H1 (cell line): ENCODE measurements around the gene SRRM3. TPM values are rescaled to one million over a fixed set of nuclear protein-coding genes. Genes with fewer than 3 reads are reported as not detected.

ENCODE experiments used
- CTCF ChIA-PET: fragments of 300-600 bp; sonication (Branson Sonifier 250); formaldehyde crosslinking; loops from one replicate; lab custom pipeline; 2021; ENCODE audit not compliant: partially characterized antibody; lab: Charles Lee
- POLR2A ChIA-PET: fragments of 300-600 bp; sonication (Branson Sonifier 250); formaldehyde crosslinking; loops from one replicate; lab custom pipeline; 2021; ENCODE audit warnings: inconsistent platforms; ENCODE audit not compliant: partially characterized antibody; lab: Charles Lee
- DNase-seq, 2 experiments: peaks; one replicate each; pipeline versions ENCODE4 v3.0.0 to v3.0.0-alpha.2; 2010 to 2022; ENCODE audit warnings: low spot score in 2 of 2, low read depth in 1 of 2, mixed read lengths in 1 of 2
- FAIRE-seq: peaks from 2 replicates; lab custom pipeline; 2011; peaks lifted over from hg19 to GRCh38; lab: Jason Lieb, UNC
- H2AFZ ChIP-seq: 2 replicates; pipeline ENCODE4 v1.8.1; 2012; ENCODE audit warnings: low read length, inconsistent platforms
- H2AK5ac ChIP-seq: 2 replicates; pipeline ENCODE4 v1.6.1; 2013; ENCODE audit warnings: low read depth, low read length
- H2BK120ac ChIP-seq: replicated peaks from 2 replicates; pipeline ENCODE3; 2013; ENCODE audit warnings: low read depth, low read length, inconsistent platforms
- H2BK12ac ChIP-seq: 2 replicates; pipeline ENCODE4 v1.6.1; 2013; ENCODE audit warnings: low read depth, low read length
- H2BK15ac ChIP-seq: 2 replicates; pipeline ENCODE4 v1.6.1; 2013; ENCODE audit warnings: low read length
- H2BK20ac ChIP-seq: 2 replicates; pipeline ENCODE4 v1.6.1; 2013; ENCODE audit warnings: low read length
- H2BK5ac ChIP-seq: 2 replicates; pipeline ENCODE4 v1.6.1; 2013; ENCODE audit warnings: low read depth, low read length
- H3K14ac ChIP-seq: 2 replicates; pipeline ENCODE4 v1.6.1; 2013; ENCODE audit warnings: inconsistent platforms; ENCODE audit not compliant: insufficient read length
- H3K18ac ChIP-seq: 2 replicates; pipeline ENCODE4 v1.6.1; 2013; ENCODE audit warnings: low read length; ENCODE audit errors: extremely low read depth
- H3K23ac ChIP-seq: 2 replicates; pipeline ENCODE4 v1.6.1; 2013; ENCODE audit warnings: inconsistent platforms; ENCODE audit not compliant: insufficient read length
- H3K23me2 ChIP-seq: 2 replicates; pipeline ENCODE4 v1.6.1; 2013; ENCODE audit warnings: low read depth, low read length
- H3K27ac ChIP-seq: 2 replicates; pipeline ENCODE4 v1.6.1; 2011; ENCODE audit warnings: low read depth, low read length, inconsistent platforms
- H3K27me3 ChIP-seq, 4 experiments: replicated peaks in 1 of 4; 1 replicate in 1 of 4; 2 replicates in 3 of 4; pipeline versions ENCODE4 v1.6.1 to v1.8.1; 2011 to 2013; ENCODE audit warnings: low read length in 3 of 4, mild to moderate bottlenecking in 3 of 4, inconsistent platforms in 2 of 4, mixed read lengths in 2 of 4, moderate library complexity in 1 of 4; ENCODE audit not compliant: control insufficient read depth in 3 of 4, insufficient read depth in 3 of 4; ENCODE audit errors: extremely low read depth in 1 of 4
- H3K36me3 ChIP-seq, 4 experiments: 2 replicates each; pipeline versions ENCODE4 v1.6.1 to v1.8.1; 2011 to 2013; ENCODE audit warnings: mild to moderate bottlenecking in 4 of 4, low read length in 3 of 4, moderate library complexity in 2 of 4, control low read depth in 1 of 4, inconsistent platforms in 1 of 4; ENCODE audit not compliant: insufficient read depth in 4 of 4, control insufficient read depth in 2 of 4
- H3K4ac ChIP-seq: replicated peaks from 2 replicates; pipeline ENCODE3; 2013; ENCODE audit warnings: low read length, low read depth, mixed read lengths, inconsistent platforms; ENCODE audit not compliant: insufficient read length
- H3K4me1 ChIP-seq, 4 experiments: replicated peaks in 1 of 4; 1 replicate in 1 of 4; 2 replicates in 3 of 4; pipeline versions ENCODE4 v1.6.1 to v1.8.1; 2011 to 2013; ENCODE audit warnings: low read length in 3 of 4, inconsistent platforms in 2 of 4, mixed read lengths in 1 of 4; ENCODE audit not compliant: insufficient read depth in 4 of 4, control insufficient read depth in 3 of 4
- H3K4me2 ChIP-seq, 2 experiments: 2 replicates each; pipeline versions ENCODE4 v1.6.1 to v1.8.1; 2011 to 2013; ENCODE audit warnings: low read depth in 2 of 2, low read length in 2 of 2, control low read depth in 1 of 2, inconsistent platforms in 1 of 2, mild to moderate bottlenecking in 1 of 2; ENCODE audit not compliant: insufficient read depth in 1 of 2
- H3K4me3 ChIP-seq, 4 experiments: fragments of 200-600, 300-600 bp in 1 of 4; sonication (generic), shearing (Covaris generic), sonication (Bioruptor Twin) in 1 of 4; 2 replicates each; pipeline versions ENCODE4 v1.5.1 to v1.8.1; 2011 to 2016; ENCODE audit warnings: low read length in 4 of 4, low read depth in 3 of 4, control low read depth in 2 of 4, inconsistent platforms in 2 of 4, mild to moderate bottlenecking in 2 of 4, mixed read lengths in 1 of 4, moderate library complexity in 1 of 4; ENCODE audit not compliant: insufficient read depth in 2 of 4; ENCODE audit errors: extremely low read depth in 1 of 4
- H3K56ac ChIP-seq: replicated peaks from 2 replicates; pipeline ENCODE3; 2013; ENCODE audit warnings: low read depth, mild to moderate bottlenecking, mixed read lengths, low read length, inconsistent platforms; ENCODE audit not compliant: insufficient read length
- H3K79me1 ChIP-seq: 2 replicates; pipeline ENCODE4 v1.6.1; 2013; ENCODE audit warnings: low read depth, low read length, control low read depth
- H3K79me2 ChIP-seq, 2 experiments: 2 replicates each; pipeline versions ENCODE4 v1.6.1 to v1.8.1; 2012 to 2013; ENCODE audit warnings: low read length in 2 of 2, mild to moderate bottlenecking in 2 of 2, inconsistent platforms in 1 of 2; ENCODE audit not compliant: insufficient read depth in 2 of 2, control insufficient read depth in 1 of 2
- H3K9ac ChIP-seq, 4 experiments: replicated peaks in 1 of 4; 1 replicate in 1 of 4; 2 replicates in 3 of 4; pipeline versions ENCODE4 v1.6.1 to v1.8.1; 2011 to 2013; ENCODE audit warnings: low read depth in 3 of 4, low read length in 3 of 4, control low read depth in 2 of 4, mild to moderate bottlenecking in 2 of 4, moderate library complexity in 2 of 4, inconsistent platforms in 1 of 4; ENCODE audit errors: extremely low read depth in 1 of 4
- H3K9me3 ChIP-seq, 2 experiments: 2 replicates each; pipeline versions ENCODE4 v1.6.1 to v1.8.1; 2012 to 2013; ENCODE audit warnings: mild to moderate bottlenecking in 2 of 2, moderate library complexity in 2 of 2, control low read depth in 1 of 2, inconsistent platforms in 1 of 2, low read depth in 1 of 2, low read length in 1 of 2, mixed read lengths in 1 of 2; ENCODE audit not compliant: insufficient read depth in 2 of 2
- H4K20me1 ChIP-seq, 2 experiments: replicated peaks in 1 of 2; 2 replicates each; pipeline versions ENCODE3 to v1.8.1; 2011 to 2013; ENCODE audit warnings: inconsistent platforms in 2 of 2, low read length in 2 of 2, mild to moderate bottlenecking in 1 of 2; ENCODE audit not compliant: insufficient read depth in 2 of 2, control insufficient read depth in 1 of 2
- H4K5ac ChIP-seq: 2 replicates; pipeline ENCODE4 v1.6.1; 2013; ENCODE audit warnings: low read length, low read depth, mixed read lengths, inconsistent platforms; ENCODE audit not compliant: insufficient read length
- H4K8ac ChIP-seq: 2 replicates; pipeline ENCODE4 v1.8.0; 2013; ENCODE audit warnings: mild to moderate bottlenecking, moderate library complexity, low read length, inconsistent platforms; ENCODE audit not compliant: insufficient read depth; ENCODE audit errors: extremely low read depth
- H4K91ac ChIP-seq: replicated peaks from 2 replicates; pipeline ENCODE3; 2013; ENCODE audit warnings: low read length, mixed read lengths, inconsistent platforms; ENCODE audit not compliant: insufficient read length
- ASH2L ChIP-seq: fragments of 200-600, 300-600 bp; sonication (generic); IDR thresholded peaks from one replicate; pipeline ENCODE4 v1.7.1; 2017; ENCODE audit warnings: low read length
- CHD2 ChIP-seq: IDR thresholded peaks from 2 replicates; pipeline ENCODE4 v1.6.1; 2012; ENCODE audit warnings: low read length, improper control_type of control experiment
- GABPA ChIP-seq: IDR thresholded peaks from 2 replicates; pipeline ENCODE4 v1.6.1; 2011; ENCODE audit warnings: mild to moderate bottlenecking, low read length, moderate library complexity, borderline replicate concordance; ENCODE audit not compliant: insufficient read depth
- PHF8 ChIP-seq: fragments of 200-600 bp; sonication (generic); conservative IDR thresholded peaks from 2 replicates; pipeline ENCODE4 v1.7.1; 2012; ENCODE audit warnings: low read depth, mild to moderate bottlenecking, inconsistent platforms, low read length, moderate library complexity
- SP1 ChIP-seq: IDR thresholded peaks from 2 replicates; pipeline ENCODE4 v1.6.1; 2011; ENCODE audit warnings: low read depth, low read length
- SP2 ChIP-seq: IDR thresholded peaks from 2 replicates; pipeline ENCODE4 v1.6.1; 2012; ENCODE audit warnings: mild to moderate bottlenecking, low read length, inconsistent platforms
- SP4 ChIP-seq: IDR thresholded peaks from 2 replicates; pipeline ENCODE4 v1.6.1; 2012; ENCODE audit warnings: low read length, inconsistent platforms
- SRF ChIP-seq: IDR thresholded peaks from 2 replicates; pipeline ENCODE4 v1.6.1; 2011; ENCODE audit warnings: mild to moderate bottlenecking, low read depth, low read length, moderate library complexity
- TAF1 ChIP-seq: IDR thresholded peaks from 2 replicates; pipeline ENCODE4 v1.6.1; 2011; ENCODE audit warnings: mild to moderate bottlenecking, low read depth, low read length
- WGBS, 2 experiments: shearing (Covaris generic) in 1 of 2; methylation state at CpG; one replicate each; pipeline versions ENCODE4 v1.1.6 to v1.1.7; 2013 to 2015; ENCODE audit warnings: low lambda C conversion rate in 2 of 2, mixed read lengths in 2 of 2, inconsistent platforms in 1 of 2, low coverage in 1 of 2, missing lambda C conversion rate in 1 of 2; ENCODE audit not compliant: insufficient replicate concordance in 2 of 2, insufficient coverage in 1 of 2, insufficient read length in 1 of 2; ENCODE audit errors: extremely low coverage in 1 of 2, missing lambda C conversion rate in 1 of 2; 5-methylcytosine and 5-hydroxymethylcytosine counted together
- polyA plus RNA-seq, 7 experiments: library from polyadenylated mRNA; depleted of rRNA in 3 of 7; stranded (reverse) in 5 of 7; unstranded in 2 of 7; fragments of >200 nt in 5 of 7; fragments of 200-250 nt in 2 of 7; gene quantifications; 1 replicate in 5 of 7; 2 replicates in 1 of 7; 4 replicates in 1 of 7; pipeline versions ENCODE4 v1.2.1 to v1.2.3, GENCODE V29; 2011 to 2013; ENCODE audit warnings: missing spikeins in 2 of 7, mixed read lengths in 2 of 7
- total RNA-seq: library from RNA; stranded (reverse); fragmentation: NEBNext Ultra II Directional; extraction: Animal tissue kit (Norgen Biotek cat#: 25700); gene quantifications from 2 replicates; pipeline ENCODE4 v1.2.1, GENCODE V29; 2021
- TF ChIP-seq, protein P1 (sequence below): IDR thresholded peaks from 2 replicates; pipeline ENCODE4 v1.6.1; 2011; ENCODE audit warnings: low read length, improper control_type of control experiment
- TF ChIP-seq, protein P2 (sequence below): IDR thresholded peaks from 2 replicates; pipeline ENCODE4 v1.6.1; 2012; ENCODE audit warnings: inconsistent platforms

SRRM3 gene
- total and polyA plus RNA-seq, 2 of the 8 experiments (the other 6 are each of a cell fraction or from before 2014, with no cell fraction given): 10.4 to 17.4 TPM

DNA sequence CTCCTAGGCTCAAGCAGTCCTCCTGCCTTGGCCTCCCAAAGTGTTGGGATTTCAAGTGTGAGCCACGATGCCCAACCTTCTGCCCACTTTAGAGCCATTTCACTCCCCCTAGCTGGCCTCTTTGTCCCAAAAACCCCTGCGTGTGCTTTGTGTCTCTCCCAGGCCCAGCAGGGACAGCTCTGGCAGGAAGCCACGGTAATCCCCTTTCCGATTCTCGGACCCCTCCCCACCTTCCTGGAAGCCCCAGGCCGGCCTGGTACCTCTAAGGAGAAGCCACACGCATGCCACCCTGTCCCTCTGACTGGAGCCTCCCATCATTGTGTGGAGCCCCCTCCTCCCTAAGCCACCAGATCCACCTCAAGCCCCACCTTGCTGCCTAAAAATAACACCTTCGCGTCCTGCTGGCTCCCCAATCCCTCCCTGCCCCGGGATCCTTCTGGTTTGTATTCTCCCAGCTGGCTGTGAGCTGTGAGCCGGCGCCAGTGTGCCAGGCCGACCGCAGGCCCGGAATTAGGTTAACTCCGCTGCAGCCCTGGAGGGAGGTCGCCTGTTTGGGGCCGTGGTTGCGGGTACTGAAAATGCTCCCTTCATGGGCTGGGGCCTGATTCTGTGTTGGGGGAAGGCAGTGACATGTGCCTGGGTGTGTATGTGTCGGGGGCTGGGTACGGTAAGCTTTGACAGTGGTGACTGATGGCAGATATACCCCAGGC is 16.4 kb upstream of the SRRM3 start:
- Histone ChIP-seq H4K5ac (peak overlapping the region; percentile 7), H4K20me1 (no peaks in the 10 kb centered on the region), H4K91ac (peak overlapping the region; percentile 90), H3K23me2 (no peaks in the 10 kb centered on the region), H2BK120ac (peak overlapping the region; percentile 38), H2BK20ac (peak overlapping the region; percentile 90), H3K79me2 (no peaks in the 10 kb centered on the region), H3K9ac (peak overlapping the region in 3 of 4 experiments; percentile 21 to 26 (median 25); a peak in 2 of 7 replicates), H2BK5ac (peak overlapping the region; percentile 90), H3K4ac (peak overlapping the region; percentile 87), H3K27ac (peak overlapping the region; percentile 56; the same call in 1 of the 2 replicates), H3K23ac (no peak overlapping the region), H3K14ac (no peak overlapping the region), H3K36me3 (no peaks in the 10 kb centered on the region), H4K8ac (peak overlapping the region; percentile 84; the same call in 1 of the 2 replicates), H3K18ac (peak overlapping the region; percentile 87), H3K4me2 (peak overlapping the region; percentile 12 to 50; a peak in 3 of 4 replicates), H3K4me1 (peaks cover 0 to 11% (median 8%) of the 10 kb centered on the region in 4 experiments; a peak in 6 of 7 replicates), H3K4me3 (no peak overlapping the region; a peak in 1 of 8 replicates), H3K56ac (peak overlapping the region; percentile 19), H3K9me3 (no peaks in the 10 kb centered on the region), H2AK5ac (peak overlapping the region; percentile 39; the same call in 1 of the 2 replicates), H3K27me3 (no peaks in the 10 kb centered on the region), H2AFZ (peak overlapping the region; percentile 62), H2BK12ac (peak overlapping the region; percentile 75; the same call in 1 of the 2 replicates), H3K79me1 (no peaks in the 10 kb centered on the region), H2BK15ac (peak overlapping the region; percentile 92; the same call in 1 of the 2 replicates)
- FAIRE-seq (no peak), DNase-seq (peak in 1 of 2 experiments; percentile 75)
- POLR2A ChIA-PET: interaction anchor here (0.6 to 1.5 kb wide), 11 partner anchors 10 to 168 kb away, joined by 3 to 5 read pairs (median 3); partner anchors contain the start of genes MDH2 and STYXL1
- CTCF ChIA-PET: interaction anchor here (0.7 to 6.0 kb wide), 21 partner anchors 8 to 129 kb away, joined by 3 to 43 read pairs (median 4); partner anchors contain the start of gene SRRM3
- WGBS, 2 experiments: 46% methylated on average over 21 of the region's 21 CpGs; no CpG with 5 or more reads in 1 of the 2 experiments
- TF ChIP-seq SP2 (no peak), SP1 (no peak), PHF8 (no peak), SP4 (no peak), CHD2 (no peak), ASH2L (peak; percentile 56), SRF (no peak), GABPA (0 out of 2 replicates have a peak, but pooled peaks have one; percentile 17), TAF1 (0 out of 2 replicates have a peak, but pooled peaks have one; percentile 21)
- TF ChIP-seq, protein P1, sequence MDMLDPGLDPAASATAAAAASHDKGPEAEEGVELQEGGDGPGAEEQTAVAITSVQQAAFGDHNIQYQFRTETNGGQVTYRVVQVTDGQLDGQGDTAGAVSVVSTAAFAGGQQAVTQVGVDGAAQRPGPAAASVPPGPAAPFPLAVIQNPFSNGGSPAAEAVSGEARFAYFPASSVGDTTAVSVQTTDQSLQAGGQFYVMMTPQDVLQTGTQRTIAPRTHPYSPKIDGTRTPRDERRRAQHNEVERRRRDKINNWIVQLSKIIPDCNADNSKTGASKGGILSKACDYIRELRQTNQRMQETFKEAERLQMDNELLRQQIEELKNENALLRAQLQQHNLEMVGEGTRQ: no peak
- TF ChIP-seq, protein P2, sequence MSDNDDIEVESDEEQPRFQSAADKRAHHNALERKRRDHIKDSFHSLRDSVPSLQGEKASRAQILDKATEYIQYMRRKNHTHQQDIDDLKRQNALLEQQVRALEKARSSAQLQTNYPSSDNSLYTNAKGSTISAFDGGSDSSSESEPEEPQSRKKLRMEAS: 0 out of 2 replicates have a peak, but pooled peaks have one; percentile 5
